ENCODE data around the gene LSM7. TPM values are rescaled to one million over a fixed set of nuclear protein-coding genes. Genes with fewer than 3 reads are reported as not detected.

Gene LSM7
- total RNA-seq (2014; rRNA removed): 195 and 198 TPM in 2 replicates
- polyA plus RNA-seq (2012): 258 TPM

DNA sequence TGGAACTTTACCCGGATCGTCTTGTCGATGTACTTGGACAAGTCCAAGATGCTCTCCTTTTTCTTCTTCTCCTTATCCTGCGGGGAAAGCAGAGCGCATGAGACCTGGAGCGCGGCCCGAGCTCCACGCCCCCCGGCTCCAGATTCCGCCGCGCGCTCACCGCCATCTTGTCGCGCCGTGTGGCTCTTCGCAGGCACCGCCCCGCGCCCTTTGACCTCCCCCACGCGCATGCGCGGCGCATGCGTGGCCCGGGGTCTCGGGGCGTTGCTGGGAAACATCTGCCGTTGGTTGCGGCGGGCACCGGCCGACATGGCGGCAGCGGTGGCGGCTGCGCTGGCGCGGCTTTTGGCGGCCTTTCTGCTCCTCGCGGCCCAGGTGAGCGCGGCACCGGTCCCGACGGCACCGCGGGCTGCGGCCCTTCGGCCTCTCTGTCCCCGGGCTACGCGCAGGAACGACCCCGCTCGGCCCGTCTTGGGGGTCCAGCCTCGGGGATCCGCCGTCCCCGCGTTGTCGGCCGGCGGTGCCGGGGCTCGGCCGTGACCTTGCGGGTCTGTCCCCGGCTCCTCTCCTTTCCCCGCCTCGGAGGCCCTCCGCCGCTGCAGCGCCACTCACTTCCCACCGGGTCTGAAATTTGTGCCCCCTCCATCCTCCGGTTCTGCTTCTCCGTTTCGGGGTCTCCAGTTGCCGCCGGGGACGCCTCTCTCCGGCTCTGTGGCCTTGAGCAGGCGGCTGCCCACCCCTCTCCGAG, at the start of gene LSM7, which contains the start of gene SPPL2B:
Gene LSM7 (minus strand): TSS at position 186 of the 748 bp plus-strand sequence. CDS start 20 bp downstream, at position 166.
Gene SPPL2B (plus strand): TSS at position 284 of the 748 bp plus-strand sequence. CDS start 26 bp downstream, at position 310.
- peak; percentile 85 for DNase-seq (ENCODE audit: low read depth)

DNA sequence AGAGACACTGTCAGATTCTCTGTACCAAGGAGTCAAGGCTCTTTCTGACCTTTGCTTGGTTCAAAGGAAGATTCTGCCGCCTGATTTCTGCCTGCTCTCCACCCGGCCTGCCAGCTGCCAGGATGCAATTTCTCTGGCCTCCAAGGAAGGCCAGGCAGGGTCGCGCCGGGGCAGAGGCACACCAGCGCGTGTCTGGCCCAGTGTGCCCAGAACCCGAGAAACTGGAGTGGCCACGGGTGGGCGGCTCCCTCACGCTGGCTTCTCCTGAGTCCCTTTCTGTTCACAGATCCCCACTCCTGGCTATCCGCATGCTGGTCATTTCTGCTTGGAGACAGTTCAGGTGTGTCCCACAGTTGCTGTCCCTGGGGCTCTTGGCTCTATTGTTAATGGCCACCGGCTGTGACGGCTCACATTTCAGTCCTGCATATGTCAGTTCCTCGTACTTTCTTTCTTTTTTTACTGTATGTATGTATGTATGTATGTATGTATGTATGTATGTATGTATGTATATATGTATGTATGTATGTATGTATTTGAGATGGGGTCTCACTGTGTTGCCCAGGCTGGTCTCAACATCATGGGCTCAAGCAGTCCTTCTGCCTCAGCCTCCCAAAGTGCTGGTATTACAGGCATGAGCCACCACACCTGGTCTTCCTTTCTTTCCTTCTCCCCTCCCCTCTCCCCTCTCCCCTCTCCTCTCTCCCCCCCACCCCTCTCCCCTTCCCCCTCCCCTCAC, 48.6 kb upstream of the LSM7 start:
- DNase-seq (ENCODE audit: low read depth): no peak

DNA sequence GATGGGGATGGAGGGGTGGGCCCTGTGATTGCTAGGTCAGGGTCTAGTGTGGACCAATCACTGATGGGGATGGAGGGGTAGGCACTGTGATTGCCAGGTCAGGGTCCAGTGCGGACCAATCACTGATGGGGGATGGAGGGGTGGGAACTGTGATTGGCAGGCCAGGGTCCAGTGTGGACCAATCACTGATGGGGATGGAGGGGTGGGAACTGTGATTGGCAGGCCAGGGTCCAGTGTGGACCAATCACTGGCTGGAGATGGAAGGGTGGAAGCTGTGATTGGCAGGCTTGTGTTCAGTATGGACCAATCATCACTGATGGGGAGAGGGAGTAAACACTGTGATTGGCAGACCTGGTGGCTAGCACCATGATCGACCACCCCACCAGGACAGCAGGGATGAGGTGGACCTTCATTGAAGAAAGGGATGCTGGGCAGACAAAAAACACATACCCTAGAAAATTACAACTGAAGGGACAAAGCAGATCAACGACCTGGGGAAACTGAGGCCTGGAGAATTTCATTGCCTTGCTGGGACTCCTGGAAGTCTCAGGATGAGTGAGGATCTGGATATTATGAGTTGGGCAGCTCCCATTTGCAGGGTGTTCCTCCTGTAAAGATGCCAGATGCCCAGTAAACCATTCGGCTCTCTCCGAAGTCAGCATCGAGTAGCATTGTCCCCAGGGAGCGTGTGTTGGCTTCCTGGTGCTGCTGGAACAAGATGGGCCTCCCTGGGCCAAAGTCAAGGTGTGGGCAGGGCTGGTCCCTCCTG, 47.2 kb upstream of the LSM7 start:
- no peak for DNase-seq (ENCODE audit: low read depth)

DNA sequence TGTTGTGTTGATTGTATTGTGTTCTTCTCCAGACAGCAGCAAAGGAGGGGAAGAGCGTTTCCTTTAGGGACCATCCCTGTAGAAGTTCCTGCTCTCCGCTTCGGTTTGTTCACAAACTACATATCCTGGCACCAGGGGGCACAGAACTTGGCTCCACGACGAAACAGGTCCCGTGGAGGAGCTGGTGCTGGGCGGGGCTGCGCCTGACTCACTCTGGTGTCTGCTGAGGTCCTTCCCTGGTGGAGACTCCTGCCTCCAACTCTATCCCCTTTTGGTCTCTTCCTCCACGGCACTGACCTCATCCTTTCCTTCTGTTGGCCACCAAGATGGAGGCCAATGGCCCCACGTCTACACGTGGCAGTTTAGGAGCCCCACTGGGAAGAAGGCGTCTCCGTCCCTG, 46.4 kb upstream of the LSM7 start:
- DNase-seq (ENCODE audit: low read depth): no peak

DNA sequence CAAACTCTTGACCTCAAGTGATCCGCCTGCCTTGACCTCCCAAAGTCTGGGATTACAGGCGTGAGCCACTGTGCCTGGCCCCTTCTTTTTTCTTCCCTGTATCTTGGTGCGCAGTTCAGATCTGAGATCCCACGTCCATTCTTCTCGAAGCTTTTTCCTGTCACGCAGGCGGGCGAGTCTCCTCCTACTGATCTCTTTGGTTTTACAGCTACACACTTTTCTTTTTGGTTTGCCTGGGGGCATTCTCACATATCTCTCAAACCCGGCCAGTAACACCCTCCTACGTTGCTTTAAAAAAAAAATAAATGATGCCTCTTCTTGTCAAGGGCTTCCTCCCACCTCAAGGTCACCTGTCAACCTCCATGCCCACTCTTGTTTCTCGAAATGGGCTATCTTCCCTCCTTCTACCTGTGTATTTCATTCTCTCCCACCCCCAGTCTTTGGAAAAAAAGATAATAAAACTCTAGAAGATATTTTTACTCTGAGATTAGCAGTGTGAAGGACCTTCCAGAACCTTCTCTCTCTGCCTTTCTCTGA, 43.8 kb upstream of the LSM7 start:
- no peak for DNase-seq (ENCODE audit: low read depth)

DNA sequence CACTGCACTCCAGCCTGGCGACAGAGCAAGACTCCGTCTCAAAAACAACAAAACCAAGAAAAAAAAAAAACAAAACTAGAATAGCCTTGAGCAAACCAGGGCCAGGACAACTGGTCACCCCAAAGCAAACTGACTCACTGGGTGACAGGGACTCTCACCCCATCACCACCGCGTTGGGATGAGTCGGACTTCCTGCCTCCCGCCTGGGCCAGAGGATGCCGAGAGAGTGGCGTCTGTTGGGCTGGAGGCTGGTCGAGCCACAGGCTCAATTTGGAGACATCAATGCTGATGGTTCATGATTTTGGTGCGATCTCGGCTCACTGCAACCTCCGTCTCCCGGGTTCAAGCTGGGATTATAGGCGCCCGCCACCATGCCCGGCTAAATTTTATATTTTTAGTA, 43.3 kb upstream of the LSM7 start:
- DNase-seq (ENCODE audit: low read depth): peak; percentile 54

DNA sequence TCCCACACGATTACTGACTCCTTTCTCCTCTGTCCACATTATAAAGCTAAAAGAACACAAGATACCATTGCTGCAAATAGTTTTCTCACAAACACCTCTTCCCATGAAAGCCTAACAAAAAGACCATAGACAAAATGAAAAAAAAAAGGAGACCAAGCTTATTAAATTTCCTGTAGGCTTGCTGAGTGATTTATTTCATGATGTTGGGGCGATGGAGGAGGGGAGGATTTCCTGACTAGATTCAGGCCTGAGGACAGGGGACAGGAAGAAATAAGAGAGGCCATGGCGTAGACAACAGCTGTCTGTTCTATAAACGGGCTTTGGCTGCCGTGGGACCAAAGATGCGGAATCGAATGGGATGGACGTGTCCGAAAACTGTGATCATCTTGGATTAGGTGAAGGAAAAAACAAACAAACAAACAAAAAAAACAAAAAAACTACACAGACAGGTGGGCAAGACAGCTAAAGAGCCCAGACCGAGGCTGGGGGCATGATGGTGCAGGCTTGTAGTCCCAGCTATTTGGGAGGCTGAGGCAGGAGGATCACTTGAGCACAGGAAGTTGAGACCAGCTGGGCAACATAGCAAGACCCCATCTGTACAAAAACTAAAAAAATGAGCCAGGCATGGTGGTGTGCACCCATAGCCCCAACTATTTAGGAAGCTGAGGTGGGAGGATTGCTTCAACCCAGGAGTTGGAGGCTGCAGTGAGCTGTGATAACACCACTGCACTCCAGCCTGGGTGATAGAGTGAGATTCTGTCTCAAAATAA, 37.0 kb upstream of the LSM7 start:
- DNase-seq (ENCODE audit: low read depth): no peak

DNA sequence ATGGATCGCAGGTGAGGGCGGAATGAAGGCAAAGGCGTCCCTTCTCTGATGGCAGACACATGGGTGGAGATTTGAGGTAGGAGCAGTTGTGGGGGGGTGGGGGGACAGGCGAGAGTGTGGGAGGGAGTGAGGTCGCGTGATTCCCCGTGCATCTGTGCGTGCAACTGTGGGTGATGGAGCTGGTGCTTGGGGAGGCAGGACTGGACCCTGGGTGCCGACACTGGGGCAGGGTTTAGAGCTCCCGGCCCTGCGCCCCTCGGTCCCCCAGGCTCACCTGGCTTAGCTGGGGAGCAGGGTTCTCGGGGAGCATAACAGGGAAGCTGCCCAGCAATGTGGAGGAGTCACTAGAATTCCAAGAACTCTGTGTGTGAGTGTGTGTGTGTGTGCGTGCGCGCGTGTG, 35.0 kb upstream of the LSM7 start:
- no peak for DNase-seq (ENCODE audit: low read depth)

DNA sequence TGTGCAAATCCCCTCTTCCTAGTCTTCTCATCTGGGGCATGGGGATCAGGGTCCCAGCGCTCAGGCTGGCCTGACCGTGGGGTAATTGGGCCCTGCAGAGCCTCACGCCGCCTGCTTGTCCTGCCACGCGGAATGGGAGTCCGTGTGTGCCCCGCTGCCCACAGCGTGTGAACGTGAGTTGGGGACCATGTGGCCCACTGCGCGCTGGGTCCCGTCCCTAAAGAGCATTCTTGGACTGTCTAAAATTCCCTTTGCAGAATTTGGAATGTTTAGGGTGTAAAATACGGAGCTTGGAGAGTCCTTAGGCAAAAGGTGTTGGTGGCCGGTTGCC, 34.5 kb upstream of the LSM7 start:
- DNase-seq (ENCODE audit: low read depth): no peak

DNA sequence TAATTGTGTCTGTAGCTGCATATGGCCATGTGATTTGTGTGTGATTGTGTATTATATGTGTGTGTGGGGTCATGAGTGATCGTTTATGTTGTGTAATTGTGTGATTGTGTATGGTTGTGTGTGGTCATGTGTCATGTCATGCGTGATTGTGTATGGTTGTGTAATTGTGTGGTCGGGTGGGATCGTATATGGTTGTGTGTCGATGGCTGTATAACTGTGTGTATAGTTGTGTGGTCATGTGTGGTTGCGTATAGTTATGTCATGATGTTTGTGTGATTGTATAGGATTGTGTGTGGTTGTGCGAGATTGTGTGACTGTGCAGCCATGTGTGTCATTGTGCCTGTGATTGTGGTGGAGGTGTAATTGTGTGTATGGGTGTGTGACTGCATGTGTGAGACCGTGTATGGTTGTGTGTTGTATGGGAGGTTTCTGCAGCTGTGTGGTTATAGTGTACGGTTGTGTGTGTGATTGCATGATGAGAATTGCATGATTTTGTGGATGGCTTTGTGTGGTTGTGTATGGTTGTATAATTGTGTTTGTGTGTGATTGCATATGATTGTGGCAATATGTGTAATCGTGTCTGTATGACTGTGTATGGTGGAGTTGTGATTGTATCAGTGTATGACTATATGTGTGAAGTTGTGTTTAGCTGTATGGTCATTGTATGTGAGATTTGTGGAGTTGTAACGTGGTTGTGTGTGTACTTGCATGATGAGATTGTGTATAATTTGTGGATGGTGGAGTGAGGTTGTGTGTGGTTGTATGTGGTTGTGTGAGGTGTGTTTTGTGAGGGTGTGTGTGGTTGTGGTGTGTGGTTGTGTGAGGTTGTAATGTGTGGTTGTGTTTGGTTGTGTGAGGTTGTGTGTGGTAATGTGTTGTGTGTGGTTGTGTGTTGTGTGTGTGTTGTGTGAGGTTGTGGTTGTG, 33.9 kb upstream of the LSM7 start:
- no peak for DNase-seq (ENCODE audit: low read depth)

DNA sequence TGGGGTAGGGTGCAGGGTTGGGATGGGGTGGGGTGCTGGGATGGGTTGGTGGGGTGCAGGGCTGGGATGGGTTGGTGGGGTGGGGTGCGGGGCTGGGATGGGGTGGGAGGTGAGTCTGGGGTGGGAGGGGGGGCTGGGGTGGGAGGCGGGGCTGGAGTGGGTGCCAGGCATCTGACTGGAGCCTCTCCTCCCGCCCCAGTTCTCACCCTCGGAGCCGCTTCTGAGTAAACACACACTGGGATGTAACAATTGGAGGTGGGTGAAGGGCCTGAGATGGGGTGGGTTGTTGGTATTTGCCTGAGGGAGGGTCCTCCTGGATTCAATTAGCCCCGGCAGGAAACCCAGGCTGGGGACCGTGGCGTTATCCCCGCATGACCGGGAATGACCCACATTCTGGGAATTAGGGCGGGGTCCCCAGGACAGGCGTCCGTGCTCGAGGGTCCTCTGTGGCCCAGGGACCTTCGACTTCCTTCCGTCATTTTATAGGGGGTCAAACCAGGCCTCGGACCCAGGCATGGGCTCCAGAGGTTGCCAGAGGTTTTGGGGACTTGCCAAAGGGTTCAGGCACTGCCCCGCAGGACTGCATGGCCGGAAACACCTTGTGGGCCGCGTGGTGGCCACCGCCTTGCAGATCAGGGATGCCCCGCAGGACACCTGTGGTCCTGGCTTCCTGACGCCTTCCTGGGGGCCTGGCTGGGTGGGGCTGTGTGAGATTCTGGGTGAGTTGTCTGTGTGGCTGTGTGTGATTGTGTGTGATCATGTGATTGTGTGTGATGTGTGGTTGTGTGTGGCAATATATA, 33.1 kb upstream of the LSM7 start:
- DNase-seq (ENCODE audit: low read depth): no peak

DNA sequence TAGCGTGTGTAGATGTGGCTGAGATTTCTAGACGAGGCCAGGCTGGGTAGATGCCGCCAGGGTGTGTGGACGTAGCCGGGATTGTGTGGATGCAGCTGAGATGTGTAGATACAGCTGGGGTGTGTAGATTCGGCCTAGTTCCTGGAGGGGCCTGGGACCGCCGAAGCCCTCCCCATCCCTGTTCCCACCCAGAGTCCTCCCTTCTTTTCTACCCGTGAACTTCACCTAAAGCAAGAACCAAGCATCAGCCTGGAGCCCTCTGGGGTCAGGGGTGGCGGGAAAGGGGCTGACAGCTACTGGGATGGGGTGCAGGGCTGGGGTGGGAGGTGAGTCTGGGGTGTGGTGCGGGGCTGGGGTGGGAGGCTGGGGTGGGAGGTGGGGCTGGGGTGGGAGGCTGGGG, 32.4 kb upstream of the LSM7 start:
- no peak for DNase-seq (ENCODE audit: low read depth)

DNA sequence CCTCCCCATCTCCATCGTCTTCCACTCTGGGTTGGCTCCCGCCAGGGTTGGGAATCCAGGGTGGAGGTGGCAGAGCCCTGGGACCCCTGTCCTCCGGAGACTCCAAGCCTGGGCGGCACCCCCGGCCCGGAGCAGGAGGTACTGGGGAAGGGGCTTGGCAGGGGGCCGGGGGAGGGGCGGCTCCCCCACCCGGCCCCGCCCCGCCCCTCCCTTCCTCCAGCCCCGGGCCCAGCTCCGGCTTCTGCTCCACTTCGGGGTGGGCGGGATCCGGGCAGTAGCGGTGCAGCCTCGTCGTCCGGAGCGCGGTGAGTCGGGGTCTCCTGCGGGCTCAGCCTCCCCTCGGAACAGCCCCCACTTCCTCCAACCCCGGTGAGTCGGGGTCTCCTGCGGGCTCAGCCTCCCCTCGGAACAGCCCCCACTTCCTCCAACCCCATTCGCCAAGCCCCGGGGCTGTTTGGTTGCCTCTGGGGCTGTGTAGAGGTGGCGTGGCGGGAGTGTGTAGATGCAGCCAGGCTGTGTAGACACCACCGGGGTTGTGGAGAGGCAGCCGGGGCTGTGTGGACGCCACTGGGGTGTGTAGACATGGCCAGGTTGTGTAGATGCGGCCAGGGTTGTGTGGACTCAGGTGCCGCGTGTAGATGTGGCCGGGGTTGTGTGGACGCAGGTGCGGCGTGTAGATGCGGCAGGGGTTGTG, 31.8 kb upstream of the LSM7 start, which contains the start of gene TMPRSS9:
Gene TMPRSS9 (plus strand): TSS at position 274 of the 694 bp plus-strand sequence. CDS start 29,521 bp downstream, outside the sequence.
- no peak for DNase-seq (ENCODE audit: low read depth)

DNA sequence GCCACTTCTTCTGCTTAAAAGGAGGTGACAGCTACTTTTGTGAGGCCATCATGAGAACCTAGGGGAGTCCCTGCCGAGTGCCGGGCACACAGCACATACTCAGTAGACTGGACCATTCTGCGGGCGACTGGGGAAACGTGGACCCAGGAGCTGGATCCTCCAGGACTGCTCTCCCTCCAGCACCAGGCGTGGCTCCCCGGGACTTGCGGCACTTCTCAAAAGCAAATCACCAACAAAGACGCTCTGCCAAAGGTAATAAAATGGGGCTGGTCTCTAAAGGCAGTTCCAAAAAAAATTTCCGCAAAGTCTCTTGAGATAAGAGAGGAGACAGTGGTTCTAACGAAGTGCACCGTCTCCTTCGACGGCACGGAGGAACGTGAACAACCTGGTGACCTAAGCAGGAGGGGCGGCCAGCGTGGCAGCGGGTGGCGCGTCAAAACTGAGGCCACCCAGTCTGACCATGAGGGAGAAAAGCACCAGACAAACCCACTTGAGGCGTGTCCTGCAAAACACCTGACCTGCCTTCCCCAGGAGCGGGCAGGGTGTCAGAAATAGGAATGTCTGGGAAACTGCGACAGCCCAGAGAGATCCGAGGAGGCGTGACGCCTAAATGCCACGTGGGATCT, 30.3 kb upstream of the LSM7 start:
- DNase-seq (ENCODE audit: low read depth): no peak

DNA sequence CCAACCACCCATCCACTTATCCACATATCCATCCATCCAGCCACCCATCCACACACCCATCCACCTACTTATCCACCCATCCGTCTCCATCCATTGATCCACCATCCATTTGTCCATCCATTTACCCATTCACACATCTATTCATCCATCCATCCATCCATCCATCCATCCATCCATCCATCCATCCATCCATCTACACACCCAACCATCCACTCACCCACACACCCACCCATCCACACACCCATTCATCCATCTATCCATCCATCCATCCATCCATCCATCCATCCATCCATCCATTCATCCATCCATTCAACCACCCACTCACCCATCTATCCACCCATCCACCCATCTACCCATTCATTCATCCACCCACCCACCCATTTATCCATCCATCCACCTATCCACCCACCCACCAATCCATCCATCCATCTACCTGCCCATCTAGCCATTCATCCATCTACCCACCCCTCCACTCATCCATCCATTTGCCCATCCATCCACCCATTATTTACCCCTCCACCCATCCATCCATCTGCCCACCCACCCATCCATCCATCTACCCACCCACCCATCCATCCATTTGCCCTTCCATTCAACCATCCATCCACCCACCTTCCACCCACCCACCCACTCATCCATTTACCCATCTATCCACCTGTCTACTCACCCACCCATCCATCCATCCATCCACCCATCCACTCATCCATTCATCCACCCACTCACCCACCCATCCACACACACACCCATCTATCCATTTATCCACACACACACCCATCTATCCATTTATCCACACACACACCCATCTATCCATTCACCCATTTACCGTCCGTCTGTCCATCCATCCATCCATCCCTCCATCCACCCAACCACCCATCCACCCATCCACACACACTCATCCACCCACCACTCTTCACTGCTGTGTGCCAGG, 29.2 kb upstream of the LSM7 start:
- DNase-seq (ENCODE audit: low read depth): no peak

DNA sequence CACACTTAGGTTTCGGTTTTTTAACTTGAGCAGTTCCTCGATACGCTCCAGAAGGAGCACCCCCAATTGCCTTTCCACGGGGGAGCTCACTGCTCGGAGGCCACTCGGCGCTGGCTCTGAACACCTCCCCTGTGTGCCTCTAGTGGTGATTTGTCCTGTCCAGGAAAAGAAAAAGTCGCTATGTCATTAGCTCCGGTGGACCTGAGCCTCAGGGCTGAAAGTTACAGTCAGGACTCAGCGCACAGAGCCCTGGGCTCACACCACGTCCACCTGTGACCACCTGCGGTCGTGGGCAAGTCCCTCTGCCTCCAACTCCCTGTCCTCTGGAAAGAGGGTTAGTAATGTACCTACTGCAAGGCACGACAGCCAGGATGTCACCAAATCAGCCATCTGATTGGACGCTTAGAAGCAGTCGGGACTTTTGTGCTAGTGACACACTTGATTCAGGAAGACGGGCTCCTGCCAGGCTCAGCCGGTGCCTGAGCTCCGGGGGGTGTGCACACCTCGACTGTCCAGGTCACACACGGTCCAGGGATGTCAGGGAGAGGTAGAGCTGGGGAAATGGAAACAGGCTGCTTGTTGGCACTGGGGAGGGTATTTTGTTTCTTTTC, 27.8 kb upstream of the LSM7 start:
- no peak for DNase-seq (ENCODE audit: low read depth)
